ENCODE data around the gene EREG. TPM values are rescaled to one million over a fixed set of nuclear protein-coding genes. Genes with fewer than 3 reads are reported as not detected.

EREG gene
- total and polyA plus RNA-seq, 9 of the 15 experiments (the other 6 are each of a cell fraction or from before 2014, with no cell fraction given): 0.97 to 7.3 (median 2.5) TPM

DNA sequence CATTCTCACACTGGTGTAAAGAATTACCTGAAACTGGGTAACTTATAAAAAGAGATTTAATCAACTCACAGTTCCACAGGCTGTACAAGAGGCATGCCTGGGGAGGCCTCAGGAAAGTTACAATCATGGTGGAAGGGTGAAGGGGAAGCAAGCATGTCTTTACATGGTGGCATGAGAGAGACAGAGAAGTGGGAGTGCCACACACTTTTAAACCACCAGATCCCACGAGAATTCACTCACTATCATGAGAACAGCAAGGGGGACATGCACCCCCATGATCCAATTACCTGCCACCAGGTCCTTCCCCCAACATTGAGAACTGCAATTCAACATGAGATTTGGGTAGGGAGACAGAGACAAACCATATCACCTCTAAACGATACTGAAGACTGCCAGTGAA, 33.7 kb upstream of the EREG start (continued):
- TF ChIP-seq, protein P1, sequence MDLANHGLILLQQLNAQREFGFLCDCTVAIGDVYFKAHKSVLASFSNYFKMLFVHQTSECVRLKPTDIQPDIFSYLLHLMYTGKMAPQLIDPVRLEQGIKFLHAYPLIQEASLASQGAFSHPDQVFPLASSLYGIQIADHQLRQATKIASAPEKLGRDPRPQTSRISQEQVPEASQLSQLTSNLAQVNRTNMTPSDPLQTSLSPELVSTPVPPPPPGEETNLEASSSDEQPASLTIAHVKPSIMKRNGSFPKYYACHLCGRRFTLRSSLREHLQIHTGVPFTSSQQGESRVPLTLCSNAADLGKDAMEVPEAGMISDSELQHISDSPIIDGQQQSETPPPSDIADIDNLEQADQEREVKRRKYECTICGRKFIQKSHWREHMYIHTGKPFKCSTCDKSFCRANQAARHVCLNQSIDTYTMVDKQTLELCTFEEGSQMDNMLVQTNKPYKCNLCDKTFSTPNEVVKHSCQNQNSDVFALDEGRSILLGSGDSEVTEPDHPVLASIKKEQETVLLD (IDR thresholded peaks at IDR 0.05): peak; percentile 25; the same call in 1 of the 2 replicates
- TF ChIP-seq, protein P2, sequence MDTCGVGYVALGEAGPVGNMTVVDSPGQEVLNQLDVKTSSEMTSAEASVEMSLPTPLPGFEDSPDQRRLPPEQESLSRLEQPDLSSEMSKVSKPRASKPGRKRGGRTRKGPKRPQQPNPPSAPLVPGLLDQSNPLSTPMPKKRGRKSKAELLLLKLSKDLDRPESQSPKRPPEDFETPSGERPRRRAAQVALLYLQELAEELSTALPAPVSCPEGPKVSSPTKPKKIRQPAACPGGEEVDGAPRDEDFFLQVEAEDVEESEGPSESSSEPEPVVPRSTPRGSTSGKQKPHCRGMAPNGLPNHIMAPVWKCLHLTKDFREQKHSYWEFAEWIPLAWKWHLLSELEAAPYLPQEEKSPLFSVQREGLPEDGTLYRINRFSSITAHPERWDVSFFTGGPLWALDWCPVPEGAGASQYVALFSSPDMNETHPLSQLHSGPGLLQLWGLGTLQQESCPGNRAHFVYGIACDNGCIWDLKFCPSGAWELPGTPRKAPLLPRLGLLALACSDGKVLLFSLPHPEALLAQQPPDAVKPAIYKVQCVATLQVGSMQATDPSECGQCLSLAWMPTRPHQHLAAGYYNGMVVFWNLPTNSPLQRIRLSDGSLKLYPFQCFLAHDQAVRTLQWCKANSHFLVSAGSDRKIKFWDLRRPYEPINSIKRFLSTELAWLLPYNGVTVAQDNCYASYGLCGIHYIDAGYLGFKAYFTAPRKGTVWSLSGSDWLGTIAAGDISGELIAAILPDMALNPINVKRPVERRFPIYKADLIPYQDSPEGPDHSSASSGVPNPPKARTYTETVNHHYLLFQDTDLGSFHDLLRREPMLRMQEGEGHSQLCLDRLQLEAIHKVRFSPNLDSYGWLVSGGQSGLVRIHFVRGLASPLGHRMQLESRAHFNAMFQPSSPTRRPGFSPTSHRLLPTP (IDR thresholded peaks at IDR 0.05; ENCODE audit: borderline replicate concordance, extremely low read depth, insufficient read length): no peak
- TF ChIP-seq LEF1 (IDR thresholded peaks at IDR 0.05) (no peak), CTCFL (IDR thresholded peaks at IDR 0.05; ENCODE audit: borderline replicate concordance, insufficient read depth, low read depth, low read length, poor library complexity, severe bottlenecking) (no peak), ZNF124 (CRISPR knock-in tag; IDR thresholded peaks at IDR 0.05) (no peak), MLX (CRISPR knock-in tag; conservative IDR thresholded peaks at IDR 0.05) (no peak), CHD7 (IDR thresholded peaks at IDR 0.05; ENCODE audit: low read depth, low read length) (no peak), KDM5B (IDR thresholded peaks at IDR 0.05; ENCODE audit: insufficient replicate concordance, low read depth, low read length) (peak; percentile 32)

Measured in K562 (cell line).